D721Med (cell line): Measurements from ENCODE around the gene TEKT4.
"Not testable (repeated sequence)": the region's sequence is repeated elsewhere in the genome, so short reads cannot be mapped to it uniquely, and the experiment has no call there.

Experiments used
- DNase-seq: peaks from one replicate; pipeline ENCODE4 v3.0.0; 2011; ENCODE audit warnings: low spot score; ENCODE audit not compliant: insufficient read length
- FAIRE-seq: peaks from 2 replicates; lab custom pipeline; 2011; peaks lifted over from hg19 to GRCh38; lab: Jason Lieb, UNC
- CTCF ChIP-seq: IDR thresholded peaks from 2 replicates; pipeline ENCODE4 v1.5.1; 2012; ENCODE audit warnings: mild to moderate bottlenecking, control low read depth; ENCODE audit not compliant: insufficient read depth; ENCODE audit errors: missing control alignments

The TEKT4 gene

DNA sequence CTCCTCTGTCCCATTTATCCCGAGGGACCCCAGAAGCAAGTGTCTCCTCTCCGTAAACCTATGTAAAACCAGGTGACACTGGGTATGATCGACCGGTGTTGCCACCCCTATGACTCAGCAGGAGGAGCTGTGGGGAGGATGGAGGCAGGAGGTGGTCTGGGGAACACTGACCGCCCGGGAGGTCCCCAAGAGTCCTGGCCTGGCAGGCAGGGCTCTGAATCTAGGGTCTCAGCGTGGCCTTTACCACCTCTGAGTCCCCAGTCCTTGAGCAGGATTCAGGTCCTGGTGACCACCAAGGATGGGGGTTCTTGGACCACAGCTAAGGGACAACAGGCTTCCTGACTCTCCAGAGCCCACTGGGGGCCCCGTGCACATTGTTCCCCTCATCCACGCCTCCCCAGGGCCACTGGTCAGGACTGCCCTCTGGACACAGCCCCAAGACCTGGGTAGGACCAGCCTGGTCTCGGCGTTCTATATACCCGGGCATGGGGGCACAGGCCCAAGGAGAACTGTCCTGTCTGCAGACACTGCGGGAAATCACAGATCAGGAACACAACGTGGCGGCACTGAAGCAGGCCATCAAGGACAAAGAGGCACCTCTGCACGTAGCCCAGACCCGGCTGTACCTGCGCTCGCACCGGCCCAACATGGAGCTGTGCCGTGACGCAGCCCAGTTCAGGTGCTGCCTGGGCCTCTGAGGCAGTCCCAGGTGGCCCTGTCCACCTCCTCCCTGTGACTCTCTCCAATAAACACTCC, 4.0 kb downstream of the TEKT4 start:
- no peak for TF ChIP-seq CTCF
- no peak for FAIRE-seq
- DNase-seq: no peak

DNA sequence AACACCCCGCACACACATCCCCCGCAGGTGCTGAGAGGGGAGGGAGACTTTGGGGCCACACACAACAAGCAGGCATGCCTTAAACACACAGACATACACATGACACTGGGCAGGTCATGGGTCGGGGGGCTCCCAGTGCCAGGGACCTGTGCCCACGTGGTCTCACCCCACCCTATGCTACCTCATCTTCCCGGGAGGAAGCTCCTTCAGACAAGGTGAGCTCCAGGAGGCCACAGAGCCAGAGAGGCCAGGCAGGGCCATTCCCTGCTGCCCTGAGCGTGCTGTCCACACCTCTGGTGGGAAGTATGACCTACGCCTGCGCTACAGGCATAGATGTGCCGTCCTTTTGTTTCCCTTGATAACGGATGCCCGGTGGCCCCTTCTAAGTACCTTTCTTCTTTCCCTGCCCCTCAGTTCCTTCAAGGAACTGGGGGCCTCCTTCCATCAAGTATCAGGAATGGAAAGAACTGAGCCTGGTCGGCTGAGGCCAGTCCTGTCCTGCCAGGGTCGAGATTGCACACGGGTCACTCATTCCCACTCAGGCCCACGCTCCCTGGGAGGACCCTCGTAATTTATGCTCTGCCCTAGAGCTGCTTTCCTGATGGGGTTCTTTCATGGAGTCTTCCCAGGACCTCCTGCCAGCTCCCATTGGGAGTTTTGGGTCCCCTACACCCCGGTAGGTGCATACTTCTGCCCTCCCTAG, 4.7 kb downstream of the TEKT4 start:
- no peak for DNase-seq
- no peak for TF ChIP-seq CTCF
- FAIRE-seq: no peak

DNA sequence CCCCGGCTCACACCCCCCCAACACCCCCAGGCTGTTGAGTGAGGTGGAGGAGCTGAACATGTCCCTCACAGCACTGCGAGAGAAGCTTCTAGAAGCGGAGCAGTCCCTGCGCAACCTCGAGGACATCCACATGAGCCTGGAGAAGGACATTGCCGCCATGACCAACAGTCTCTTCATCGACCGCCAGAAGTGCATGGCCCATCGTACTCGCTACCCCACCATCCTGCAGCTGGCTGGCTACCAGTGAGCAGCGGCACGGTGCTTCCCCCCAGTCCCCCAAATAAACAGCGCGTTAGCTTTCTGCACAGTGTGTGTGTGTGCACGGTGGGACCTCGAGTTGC, 5.3 kb downstream of the TEKT4 start:
- no peak for TF ChIP-seq CTCF
- FAIRE-seq (no peak), DNase-seq (no peak)

GRCh38 chr2:94877129-94877528, 5.9 kb downstream of the TEKT4 start:
- no peak for FAIRE-seq
- no peak for TF ChIP-seq CTCF
- no peak for DNase-seq

DNA sequence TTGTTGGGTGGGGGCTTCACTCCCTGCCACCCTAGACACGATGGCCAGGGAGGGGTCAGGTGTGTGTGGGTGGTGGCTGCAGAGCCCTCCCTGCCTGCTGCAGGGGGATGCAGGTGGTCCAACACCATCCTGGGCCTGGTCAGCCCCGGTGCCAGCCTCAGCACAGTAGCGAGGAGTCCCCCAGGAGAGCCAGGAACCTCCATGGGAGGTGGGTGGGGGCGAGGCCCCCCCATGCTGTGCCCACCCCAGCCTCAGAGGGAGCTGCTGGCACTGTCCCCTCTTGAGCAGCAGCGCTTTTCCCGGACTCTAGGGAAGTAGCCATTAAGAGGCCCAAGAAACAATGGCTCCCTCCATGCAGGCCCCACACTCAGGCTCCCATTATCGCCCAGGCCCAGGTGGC, 7.3 kb downstream of the TEKT4 start:
- DNase-seq, FAIRE-seq: not testable (repeated sequence)

- no peak for FAIRE-seq
- TF ChIP-seq CTCF: no peak
Observed at GRCh38 chr2:94879314-94879981, 8.2 kb downstream of the TEKT4 start.

DNA sequence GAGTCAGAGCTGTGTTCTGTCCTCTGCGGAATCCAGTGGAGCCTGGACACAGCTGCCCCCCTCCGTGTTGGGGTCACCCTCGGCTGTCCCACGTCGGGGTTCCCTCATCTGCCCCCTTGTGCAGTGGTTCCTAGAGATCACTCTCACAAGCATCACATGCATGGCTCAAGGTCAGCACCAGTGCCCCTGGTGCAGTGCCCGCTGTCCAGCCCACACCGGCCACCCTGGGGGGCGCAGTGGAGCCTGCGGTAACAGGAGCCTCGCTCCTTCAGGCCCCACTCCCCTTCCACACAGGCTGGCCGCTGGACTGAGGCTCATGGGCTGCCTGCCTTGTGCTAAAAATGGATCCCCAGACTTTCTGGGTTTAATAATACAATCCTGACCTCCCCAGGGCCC, 8.8 kb downstream of the TEKT4 start:
- TF ChIP-seq CTCF: no peak
- no peak for FAIRE-seq
- DNase-seq: no peak

More at GRCh38 chr2:94879314-94879981, 8.2 kb downstream of the TEKT4 start:
- DNase-seq: no peak
